Measurements from ENCODE around the gene FN1.

FN1 gene

DNA sequence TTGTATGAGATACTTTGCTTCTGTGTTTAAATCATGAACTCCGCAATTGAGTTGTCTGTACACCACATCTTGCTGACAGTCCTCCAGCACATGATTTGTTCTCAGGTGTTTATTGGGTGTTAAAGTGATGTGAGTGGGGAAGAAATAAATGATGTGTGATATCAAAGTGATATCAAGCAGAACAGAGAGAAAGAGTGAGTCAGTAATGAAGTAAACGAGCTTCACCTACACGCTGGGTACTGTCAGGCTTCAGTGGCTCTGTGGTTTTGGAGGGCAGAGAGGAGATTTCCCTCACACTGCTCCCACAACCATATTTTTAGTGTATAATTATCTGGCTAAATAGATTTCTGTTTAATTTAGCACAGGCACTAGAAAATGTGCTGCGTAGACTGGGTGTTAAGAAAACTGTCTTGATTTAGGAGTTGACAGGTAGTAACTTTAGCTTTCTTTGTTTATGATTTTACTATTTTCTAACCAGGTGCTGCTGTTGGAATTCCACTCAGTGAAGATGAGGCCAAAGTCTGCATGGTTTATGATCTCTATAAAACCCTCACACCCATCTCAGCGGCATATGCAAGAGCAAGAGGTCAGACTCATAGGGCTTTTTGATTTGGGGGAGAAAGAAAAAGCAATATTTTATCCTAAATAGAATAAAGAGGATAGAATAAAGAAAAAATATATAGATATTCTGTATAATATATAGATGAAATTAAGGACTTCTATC is 102.8 kb downstream of the FN1 start:
- ChIA-PET POLR2A (no interaction called here), CTCF (no interaction called here)
- no peak overlapping the region for H3K27ac ChIP-seq (ENCODE audit: extremely low read depth, low read depth, low read length)
- H3K9me3 ChIP-seq (ENCODE audit: control insufficient read depth, insufficient read depth, low read depth, low read length): no peaks in the 10 kb centered on the region
- no peak overlapping the region for H3K4me3 ChIP-seq (ENCODE audit: low read depth, low read length)
- TF ChIP-seq EGR2 (tag by site-specific recombination; IDR thresholded peaks at IDR 0.05; ENCODE audit: low read depth) (0 out of 2 replicates have a peak, but pooled peaks have one; percentile 12), TRIM28 (IDR thresholded peaks at IDR 0.05; ENCODE audit: borderline replicate concordance, low read length) (no peak)
- TF ChIP-seq, protein P1, sequence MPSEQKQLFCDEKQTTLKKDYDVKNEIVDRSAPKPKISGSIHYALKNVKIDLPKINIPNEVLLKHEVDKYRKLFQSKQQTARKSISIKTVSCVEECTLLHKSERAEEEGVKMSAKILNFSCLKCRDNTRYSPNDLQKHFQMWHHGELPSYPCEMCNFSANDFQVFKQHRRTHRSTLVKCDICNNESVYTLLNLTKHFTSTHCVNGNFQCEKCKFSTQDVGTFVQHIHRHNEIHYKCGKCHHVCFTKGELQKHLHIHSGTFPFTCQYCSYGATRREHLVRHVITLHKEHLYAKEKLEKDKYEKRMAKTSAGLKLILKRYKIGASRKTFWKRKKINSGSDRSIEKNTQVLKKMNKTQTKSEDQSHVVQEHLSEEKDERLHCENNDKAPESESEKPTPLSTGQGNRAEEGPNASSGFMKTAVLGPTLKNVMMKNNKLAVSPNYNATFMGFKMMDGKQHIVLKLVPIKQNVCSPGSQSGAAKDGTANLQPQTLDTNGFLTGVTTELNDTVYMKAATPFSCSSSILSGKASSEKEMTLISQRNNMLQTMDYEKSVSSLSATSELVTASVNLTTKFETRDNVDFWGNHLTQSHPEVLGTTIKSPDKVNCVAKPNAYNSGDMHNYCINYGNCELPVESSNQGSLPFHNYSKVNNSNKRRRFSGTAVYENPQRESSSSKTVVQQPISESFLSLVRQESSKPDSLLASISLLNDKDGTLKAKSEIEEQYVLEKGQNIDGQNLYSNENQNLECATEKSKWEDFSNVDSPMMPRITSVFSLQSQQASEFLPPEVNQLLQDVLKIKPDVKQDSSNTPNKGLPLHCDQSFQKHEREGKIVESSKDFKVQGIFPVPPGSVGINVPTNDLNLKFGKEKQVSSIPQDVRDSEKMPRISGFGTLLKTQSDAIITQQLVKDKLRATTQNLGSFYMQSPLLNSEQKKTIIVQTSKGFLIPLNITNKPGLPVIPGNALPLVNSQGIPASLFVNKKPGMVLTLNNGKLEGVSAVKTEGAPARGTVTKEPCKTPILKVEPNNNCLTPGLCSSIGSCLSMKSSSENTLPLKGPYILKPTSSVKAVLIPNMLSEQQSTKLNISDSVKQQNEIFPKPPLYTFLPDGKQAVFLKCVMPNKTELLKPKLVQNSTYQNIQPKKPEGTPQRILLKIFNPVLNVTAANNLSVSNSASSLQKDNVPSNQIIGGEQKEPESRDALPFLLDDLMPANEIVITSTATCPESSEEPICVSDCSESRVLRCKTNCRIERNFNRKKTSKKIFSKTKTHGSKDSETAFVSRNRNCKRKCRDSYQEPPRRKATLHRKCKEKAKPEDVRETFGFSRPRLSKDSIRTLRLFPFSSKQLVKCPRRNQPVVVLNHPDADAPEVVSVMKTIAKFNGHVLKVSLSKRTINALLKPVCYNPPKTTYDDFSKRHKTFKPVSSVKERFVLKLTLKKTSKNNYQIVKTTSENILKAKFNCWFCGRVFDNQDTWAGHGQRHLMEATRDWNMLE (tag by site-specific recombination; conservative IDR thresholded peaks at IDR 0.05; ENCODE audit: low read depth): no peak
- no peaks in the 10 kb centered on the region for H3K4me1 ChIP-seq (ENCODE audit: control insufficient read depth, insufficient read depth, low read length)
- H3K36me3 ChIP-seq (ENCODE audit: control insufficient read depth in 2 of 2, insufficient read depth in 1 of 2, low read length in 2 of 2): peaks cover 69 to 95% of the 10 kb centered on the region in 2 experiments

DNA sequence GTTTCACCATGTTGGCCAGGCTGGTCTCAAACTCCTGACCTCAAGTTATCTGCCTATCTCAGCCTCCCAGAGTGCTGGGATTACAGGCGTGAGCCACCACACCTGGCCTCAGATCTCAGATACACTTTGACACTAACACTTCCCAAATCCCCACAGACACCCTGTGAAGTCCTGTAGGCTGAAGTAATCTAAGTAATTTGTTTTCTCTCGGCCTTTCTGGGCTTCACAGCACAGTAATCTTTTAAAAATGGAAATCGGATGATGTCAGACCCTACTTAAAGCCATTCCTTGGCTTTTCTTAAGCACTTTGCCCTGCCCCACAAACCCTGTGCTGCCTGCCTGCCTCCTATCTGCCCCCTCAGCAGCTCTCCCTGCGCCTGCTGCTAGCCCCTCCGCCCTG is 107.8 kb downstream of the FN1 start:
- ChIA-PET CTCF (no interaction called here), POLR2A (no interaction called here)
- peaks cover 52 to 96% of the 10 kb centered on the region in 2 experiments for H3K36me3 ChIP-seq (ENCODE audit: control insufficient read depth in 2 of 2, insufficient read depth in 1 of 2, low read length in 2 of 2)
- H3K4me3 ChIP-seq (ENCODE audit: low read depth, low read length): no peak overlapping the region
- no peaks in the 10 kb centered on the region for H3K4me1 ChIP-seq (ENCODE audit: control insufficient read depth, insufficient read depth, low read length)
- no peaks in the 10 kb centered on the region for H3K9me3 ChIP-seq (ENCODE audit: control insufficient read depth, insufficient read depth, low read depth, low read length)
- TF ChIP-seq ZNF10 (tag by site-specific recombination; IDR thresholded peaks at IDR 0.05) (no peak), ZNF658 (tag by site-specific recombination; IDR thresholded peaks at IDR 0.05) (no peak), ZNF544 (tag by site-specific recombination; IDR thresholded peaks at IDR 0.05) (no peak), ZNF670 (tag by site-specific recombination; IDR thresholded peaks at IDR 0.05; ENCODE audit: low read depth) (no peak), ZNF747 (tag by site-specific recombination; IDR thresholded peaks at IDR 0.05) (no peak)
- TF ChIP-seq, protein P2, sequence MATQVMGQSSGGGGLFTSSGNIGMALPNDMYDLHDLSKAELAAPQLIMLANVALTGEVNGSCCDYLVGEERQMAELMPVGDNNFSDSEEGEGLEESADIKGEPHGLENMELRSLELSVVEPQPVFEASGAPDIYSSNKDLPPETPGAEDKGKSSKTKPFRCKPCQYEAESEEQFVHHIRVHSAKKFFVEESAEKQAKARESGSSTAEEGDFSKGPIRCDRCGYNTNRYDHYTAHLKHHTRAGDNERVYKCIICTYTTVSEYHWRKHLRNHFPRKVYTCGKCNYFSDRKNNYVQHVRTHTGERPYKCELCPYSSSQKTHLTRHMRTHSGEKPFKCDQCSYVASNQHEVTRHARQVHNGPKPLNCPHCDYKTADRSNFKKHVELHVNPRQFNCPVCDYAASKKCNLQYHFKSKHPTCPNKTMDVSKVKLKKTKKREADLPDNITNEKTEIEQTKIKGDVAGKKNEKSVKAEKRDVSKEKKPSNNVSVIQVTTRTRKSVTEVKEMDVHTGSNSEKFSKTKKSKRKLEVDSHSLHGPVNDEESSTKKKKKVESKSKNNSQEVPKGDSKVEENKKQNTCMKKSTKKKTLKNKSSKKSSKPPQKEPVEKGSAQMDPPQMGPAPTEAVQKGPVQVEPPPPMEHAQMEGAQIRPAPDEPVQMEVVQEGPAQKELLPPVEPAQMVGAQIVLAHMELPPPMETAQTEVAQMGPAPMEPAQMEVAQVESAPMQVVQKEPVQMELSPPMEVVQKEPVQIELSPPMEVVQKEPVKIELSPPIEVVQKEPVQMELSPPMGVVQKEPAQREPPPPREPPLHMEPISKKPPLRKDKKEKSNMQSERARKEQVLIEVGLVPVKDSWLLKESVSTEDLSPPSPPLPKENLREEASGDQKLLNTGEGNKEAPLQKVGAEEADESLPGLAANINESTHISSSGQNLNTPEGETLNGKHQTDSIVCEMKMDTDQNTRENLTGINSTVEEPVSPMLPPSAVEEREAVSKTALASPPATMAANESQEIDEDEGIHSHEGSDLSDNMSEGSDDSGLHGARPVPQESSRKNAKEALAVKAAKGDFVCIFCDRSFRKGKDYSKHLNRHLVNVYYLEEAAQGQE (tag by site-specific recombination; IDR thresholded peaks at IDR 0.05): no peak
- TF ChIP-seq, protein P3, sequence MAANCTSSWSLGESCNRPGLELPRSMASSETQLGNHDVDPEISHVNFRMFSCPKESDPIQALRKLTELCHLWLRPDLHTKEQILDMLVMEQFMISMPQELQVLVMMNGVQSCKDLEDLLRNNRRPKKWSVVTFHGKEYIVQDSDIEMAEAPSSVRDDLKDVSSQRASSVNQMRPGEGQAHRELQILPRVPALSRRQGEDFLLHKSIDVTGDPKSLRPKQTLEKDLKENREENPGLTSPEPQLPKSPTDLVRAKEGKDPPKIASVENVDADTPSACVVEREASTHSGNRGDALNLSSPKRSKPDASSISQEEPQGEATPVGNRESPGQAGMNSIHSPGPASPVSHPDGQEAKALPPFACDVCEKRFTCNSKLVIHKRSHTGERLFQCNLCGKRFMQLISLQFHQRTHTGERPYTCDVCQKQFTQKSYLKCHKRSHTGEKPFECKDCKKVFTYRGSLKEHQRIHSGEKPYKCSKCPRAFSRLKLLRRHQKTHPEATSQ (tag by site-specific recombination; IDR thresholded peaks at IDR 0.05): no peak
- no peak overlapping the region for H3K27ac ChIP-seq (ENCODE audit: extremely low read depth, low read depth, low read length)

DNA sequence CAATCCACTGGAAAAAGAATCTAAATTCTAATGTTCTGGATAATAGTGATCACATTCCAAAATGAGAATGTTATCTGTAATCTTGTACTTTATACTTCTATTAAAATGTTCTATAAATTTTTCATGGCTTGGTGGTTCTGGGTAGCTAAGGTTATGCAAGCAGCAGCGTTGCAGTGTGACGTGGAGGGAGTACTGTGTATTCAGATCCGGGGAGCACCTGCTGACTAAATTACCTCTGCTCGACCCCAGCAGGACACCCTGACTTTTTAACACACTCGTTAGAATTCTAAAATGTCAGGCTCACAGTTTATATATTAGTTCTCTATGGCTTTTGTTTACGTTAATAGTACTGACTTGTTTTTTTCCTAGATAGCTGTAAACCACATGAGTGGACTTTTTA is 111.1 kb downstream of the FN1 start:
- ChIA-PET POLR2A (no interaction called here), CTCF (interaction anchor here (0.6 to 1.3 kb wide), 3 partner anchors 10 to 503 kb away, joined by 3 to 5 read pairs (median 3); no protein-coding TSS in a partner anchor)
- H3K4me1 ChIP-seq (ENCODE audit: control insufficient read depth, insufficient read depth, low read length): no peaks in the 10 kb centered on the region
- H3K9me3 ChIP-seq (ENCODE audit: control insufficient read depth, insufficient read depth, low read depth, low read length): no peaks in the 10 kb centered on the region
- H3K27ac ChIP-seq (ENCODE audit: extremely low read depth, low read depth, low read length): no peak overlapping the region
- no peak for TF ChIP-seq ZNF785 (tag by site-specific recombination; IDR thresholded peaks at IDR 0.05)
- no peak for TF ChIP-seq ZNF350 (tag by site-specific recombination; IDR thresholded peaks at IDR 0.05)
- TF ChIP-seq ZNF707 (tag by site-specific recombination; IDR thresholded peaks at IDR 0.05): no peak
- TF ChIP-seq ZNF510 (tag by site-specific recombination; IDR thresholded peaks at IDR 0.05; ENCODE audit: insufficient replicate concordance): no peak
- peaks cover 47 to 96% of the 10 kb centered on the region in 2 experiments for H3K36me3 ChIP-seq (ENCODE audit: control insufficient read depth in 2 of 2, insufficient read depth in 1 of 2, low read length in 2 of 2)
- H3K4me3 ChIP-seq (ENCODE audit: low read depth, low read length): no peak overlapping the region
